ENCODE measurements around the gene SRPK3.
"Not testable (repeated sequence)": the region's sequence is repeated elsewhere in the genome, so short reads cannot be mapped to it uniquely, and the experiment has no call there.

Gene SRPK3

DNA sequence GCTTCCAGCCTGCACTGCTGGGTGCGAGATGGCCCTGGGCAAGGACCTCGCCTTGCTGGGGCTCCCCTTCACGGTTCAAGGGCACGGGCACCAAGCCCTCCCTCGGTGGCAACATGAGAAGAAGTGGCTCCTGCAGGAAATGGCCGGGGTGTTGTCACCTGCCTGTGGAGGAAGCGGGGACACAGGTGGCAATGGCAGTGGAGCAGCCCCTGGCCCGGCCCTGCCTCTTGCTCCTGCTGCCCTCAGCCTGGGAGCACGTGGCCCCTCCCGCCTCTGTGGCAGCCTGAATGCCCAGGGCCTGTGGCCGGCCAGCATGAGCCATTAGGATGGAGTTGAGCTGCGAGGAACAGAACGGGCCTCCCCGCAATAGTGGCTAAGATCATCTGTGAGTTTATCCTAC lies 39.4 kb upstream of the SRPK3 start:
- in situ Hi-C loops (cut with HindIII; ENCODE audit: low sequenced_read_pairs): no loop called here
- no peak for DNase-seq (ENCODE audit: low read depth, low spot score)
- H3K4me3 ChIP-seq (ENCODE audit: low read depth, low read length): no peak overlapping the region
- no peak for TF ChIP-seq CTCF (IDR thresholded peaks at IDR 0.05; ENCODE audit: low read depth, low read length)

DNA sequence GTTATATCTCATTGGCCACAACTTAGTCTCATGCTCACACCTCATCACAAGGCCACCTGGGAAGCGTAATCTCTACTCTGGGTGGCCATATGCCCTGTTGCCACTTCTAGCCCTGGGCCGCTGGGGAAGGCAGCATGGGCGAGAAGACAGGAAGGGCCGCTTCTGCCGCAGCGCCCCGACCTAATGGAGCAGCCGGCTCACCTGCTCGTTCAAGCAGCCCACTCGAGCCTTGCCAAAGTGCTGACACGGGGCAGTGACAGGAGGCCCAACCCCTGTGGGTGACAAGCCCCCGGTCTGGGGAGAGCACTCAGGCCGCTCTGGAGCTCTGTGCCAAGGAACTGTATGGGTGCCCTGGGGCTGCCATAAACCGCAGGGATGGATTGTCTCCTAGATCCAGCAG lies 38.7 kb upstream of the SRPK3 start:
- in situ Hi-C loops (cut with HindIII; ENCODE audit: low sequenced_read_pairs); H3K4me3 ChIP-seq (ENCODE audit: low read depth, low read length); DNase-seq (ENCODE audit: low read depth, low spot score): not testable (repeated sequence)

GRCh38 chrX:153742796-153743467 lies 37.9 kb upstream of the SRPK3 start:
- DNase-seq (ENCODE audit: low read depth, low spot score); H3K4me3 ChIP-seq (ENCODE audit: low read depth, low read length); in situ Hi-C loops (cut with HindIII; ENCODE audit: low sequenced_read_pairs): not testable (repeated sequence)

- H3K4me3 ChIP-seq (ENCODE audit: low read depth, low read length); DNase-seq (ENCODE audit: low read depth, low spot score); in situ Hi-C loops (cut with HindIII; ENCODE audit: low sequenced_read_pairs): not testable (repeated sequence)
Measured at GRCh38 chrX:153743468-153744209, 37.2 kb upstream of the SRPK3 start.

DNA sequence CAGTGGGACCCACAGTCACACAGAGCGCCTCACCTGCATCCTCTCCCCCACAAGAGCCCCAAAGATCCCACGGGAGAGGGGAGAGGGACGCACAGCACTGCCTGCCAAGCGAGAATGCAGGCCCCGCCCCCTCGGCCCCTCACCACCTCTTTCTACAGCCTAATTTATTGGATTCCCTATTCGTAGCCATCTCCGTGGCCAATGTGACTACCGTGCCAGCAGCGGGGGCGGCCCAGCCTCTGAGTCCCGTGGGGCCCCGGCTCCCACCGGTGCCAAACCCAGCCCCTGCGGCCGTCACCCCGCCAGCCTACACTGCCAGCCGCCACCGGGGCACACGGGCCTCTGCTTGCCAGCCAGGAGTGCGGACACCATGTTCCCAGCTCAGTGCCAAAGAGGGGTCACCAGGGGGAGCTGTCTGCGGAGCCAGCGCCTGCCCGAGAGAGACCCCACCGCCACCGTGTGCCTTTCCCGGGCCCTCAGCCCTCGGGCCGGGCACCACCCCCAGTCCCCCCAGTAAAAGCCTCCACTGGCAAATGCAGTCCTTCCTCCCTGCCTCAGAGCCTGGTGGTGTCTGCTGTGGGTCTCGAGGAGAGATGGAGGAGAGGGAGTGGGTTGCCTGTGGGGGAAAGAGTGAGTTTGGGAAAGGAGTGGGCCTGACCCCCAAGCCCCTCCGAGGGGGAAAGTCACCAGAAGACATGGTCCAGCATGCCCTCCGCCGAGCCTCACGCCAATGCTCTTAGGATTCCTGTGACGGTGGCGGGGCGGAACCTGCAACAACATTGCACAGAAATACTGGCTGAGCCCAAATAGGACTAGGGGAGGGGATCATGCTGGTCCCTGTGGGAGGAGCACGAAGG lies 36.4 kb upstream of the SRPK3 start:
- peak; percentile 33 for TF ChIP-seq CTCF (IDR thresholded peaks at IDR 0.05; ENCODE audit: low read depth, low read length)
- in situ Hi-C loops (cut with HindIII; ENCODE audit: low sequenced_read_pairs): no loop called here
- DNase-seq (ENCODE audit: low read depth, low spot score): no peak
- no peak overlapping the region for H3K4me3 ChIP-seq (ENCODE audit: low read depth, low read length)

DNA sequence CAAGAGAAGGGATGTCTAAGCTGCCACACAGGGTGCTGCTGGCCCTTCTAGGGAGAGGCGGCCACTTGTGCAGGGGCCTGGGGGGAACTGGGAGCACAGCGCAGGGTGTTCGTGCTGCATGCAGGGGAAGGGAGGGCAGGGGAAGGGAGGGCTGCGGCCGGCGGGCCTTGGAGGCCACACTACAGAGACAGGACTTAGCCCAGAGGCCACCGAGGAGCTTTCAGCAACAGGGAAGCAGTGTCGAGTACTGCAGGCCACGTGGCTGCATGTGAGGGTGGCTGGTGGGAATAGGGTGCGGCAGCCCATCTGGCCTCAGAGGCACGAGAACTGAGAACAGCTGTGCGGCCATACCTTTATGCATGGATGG lies 35.8 kb upstream of the SRPK3 start:
- DNase-seq (ENCODE audit: low read depth, low spot score); in situ Hi-C loops (cut with HindIII; ENCODE audit: low sequenced_read_pairs); H3K4me3 ChIP-seq (ENCODE audit: low read depth, low read length): not testable (repeated sequence)

DNA sequence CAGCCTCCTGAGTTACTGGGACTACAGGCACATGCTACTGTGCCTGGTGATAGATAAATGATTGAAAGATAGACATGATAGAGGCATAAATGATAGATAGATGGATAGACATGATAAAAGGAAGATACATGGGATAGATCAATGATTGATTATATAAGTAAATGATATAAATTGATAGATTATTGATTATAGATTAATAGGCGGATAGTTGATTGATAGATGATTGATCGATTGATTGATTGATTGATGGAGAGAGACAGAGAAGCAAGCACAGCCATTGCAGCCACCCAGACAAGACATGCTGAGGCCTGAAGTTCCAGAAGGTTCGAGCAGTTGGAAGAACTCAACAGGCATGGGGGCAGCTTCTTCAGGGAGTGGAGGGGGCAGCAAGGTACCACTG lies 34.5 kb upstream of the SRPK3 start:
- DNase-seq (ENCODE audit: low read depth, low spot score): no peak
- TF ChIP-seq CTCF (IDR thresholded peaks at IDR 0.05; ENCODE audit: low read depth, low read length): no peak
- H3K4me3 ChIP-seq (ENCODE audit: low read depth, low read length): no peak overlapping the region
- in situ Hi-C loops (cut with HindIII; ENCODE audit: low sequenced_read_pairs): no loop called here

- H3K4me3 ChIP-seq (ENCODE audit: low read depth, low read length); DNase-seq (ENCODE audit: low read depth, low spot score); in situ Hi-C loops (cut with HindIII; ENCODE audit: low sequenced_read_pairs): not testable (repeated sequence)
Measured at GRCh38 chrX:153746991-153747390, 33.9 kb upstream of the SRPK3 start.

GRCh38 chrX:153749017-153749416 lies 31.8 kb upstream of the SRPK3 start:
- DNase-seq (ENCODE audit: low read depth, low spot score); in situ Hi-C loops (cut with HindIII; ENCODE audit: low sequenced_read_pairs); H3K4me3 ChIP-seq (ENCODE audit: low read depth, low read length): not testable (repeated sequence)
